Activated CD8-positive, alpha-beta memory T cell treated with anti-CD3 and anti-CD28 coated beads, Interleukin-2, amount 50 U/mL, for 1 hour (primary cell): ENCODE measurements around the gene TUBB1.
A peak's percentile ranks its signal among the peaks of the same experiment; 100 is the strongest.
"Not testable (repeated sequence)": the region's sequence is repeated elsewhere in the genome, so short reads cannot be mapped to it uniquely, and the experiment has no call there.

Experiments used
- DNase-seq: peaks from one replicate; pipeline ENCODE4 v3.0.0-alpha.2; 2020; ENCODE audit errors: extremely low read depth

TUBB1 gene

DNA sequence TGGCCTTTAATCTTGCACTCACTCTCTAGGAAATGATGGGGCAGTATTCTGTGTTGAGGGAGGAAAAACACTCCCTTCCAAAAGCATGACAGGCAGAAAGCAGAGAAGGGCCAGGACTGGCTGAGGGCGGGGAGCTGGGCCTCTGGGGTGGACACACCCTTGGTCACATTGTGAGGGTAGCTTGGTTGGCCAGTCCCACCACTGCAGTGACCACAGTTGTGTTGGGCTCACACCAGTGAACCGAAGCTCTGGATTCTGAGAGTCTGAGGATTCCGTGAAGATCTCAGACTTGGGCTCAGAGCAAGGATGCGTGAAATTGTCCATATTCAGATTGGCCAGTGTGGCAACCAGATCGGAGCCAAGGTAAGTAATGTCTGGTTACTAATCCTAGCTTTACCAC, at the start of gene TUBB1:
Gene TUBB1, plus strand, starts transcription at position 213 of the 400 bp plus-strand sequence. Its CDS starts 94 bp downstream, at position 307.
- DNase-seq = no peak

- DNase-seq = no peak
These were observed 49.8 kb upstream of the TUBB1 start for GRCh38 chr20:58969439-58969838.

DNA sequence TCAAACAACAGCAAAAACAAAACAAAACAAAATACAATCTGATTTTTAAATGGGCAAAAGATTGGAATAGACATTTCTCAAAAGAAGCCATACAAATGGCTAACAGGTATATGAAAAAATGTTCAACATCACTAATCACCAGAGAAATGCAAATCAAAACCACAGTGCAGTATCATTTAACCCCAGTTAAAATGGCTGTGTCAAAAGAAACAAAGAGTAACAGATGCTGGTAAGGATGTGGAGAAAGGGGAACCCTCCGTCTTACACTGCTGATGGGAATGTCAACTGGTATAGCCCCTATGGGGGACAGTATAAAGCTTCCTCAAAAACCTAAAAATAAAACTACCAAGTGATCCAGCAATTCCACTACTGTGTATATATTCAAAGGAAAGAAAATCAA, 49.1 kb upstream of the TUBB1 start:
- no peak for DNase-seq

DNA sequence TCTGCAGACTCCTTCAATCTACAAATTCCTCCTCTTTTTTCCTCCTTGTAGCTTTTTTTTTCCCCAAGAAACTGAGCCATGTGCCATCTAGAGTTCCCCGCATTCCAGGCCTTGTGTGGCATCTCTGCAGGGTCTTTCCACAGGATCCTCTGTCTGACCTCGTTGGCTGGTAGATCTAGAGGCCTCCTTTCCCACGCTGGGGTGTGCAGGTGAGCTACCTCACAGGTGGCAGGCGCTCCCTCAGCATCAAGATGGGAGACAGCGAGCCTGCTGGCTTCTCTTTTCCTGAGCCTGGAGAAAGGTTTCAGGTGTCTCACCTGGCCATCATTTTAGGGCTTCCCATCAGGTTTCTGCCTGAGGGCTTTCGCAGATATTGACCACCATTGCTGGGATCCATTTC, 47.8 kb upstream of the TUBB1 start:
- no peak for DNase-seq

DNA sequence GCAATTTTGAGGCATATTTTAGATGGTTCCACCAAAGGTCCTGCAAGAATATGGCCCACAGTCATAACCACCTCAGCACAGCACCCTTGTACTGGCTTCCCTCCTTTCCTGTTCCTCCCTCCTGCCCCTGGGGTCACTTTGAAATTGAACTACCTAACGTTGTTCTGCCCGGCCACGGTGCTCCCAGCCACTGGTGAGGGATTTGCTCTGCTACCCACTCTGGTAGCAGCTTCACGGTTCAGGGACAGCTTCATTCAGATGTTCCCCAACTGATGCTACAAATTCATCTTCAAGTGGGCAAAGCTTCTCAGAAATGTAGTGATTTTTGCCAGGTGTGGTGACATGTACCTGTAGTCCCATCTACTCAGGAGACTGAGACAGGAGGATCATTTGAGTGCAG, 46.0 kb upstream of the TUBB1 start:
- no peak for DNase-seq

GRCh38 chr20:58973866-58974265, 45.4 kb upstream of the TUBB1 start:
- DNase-seq = no peak

DNA sequence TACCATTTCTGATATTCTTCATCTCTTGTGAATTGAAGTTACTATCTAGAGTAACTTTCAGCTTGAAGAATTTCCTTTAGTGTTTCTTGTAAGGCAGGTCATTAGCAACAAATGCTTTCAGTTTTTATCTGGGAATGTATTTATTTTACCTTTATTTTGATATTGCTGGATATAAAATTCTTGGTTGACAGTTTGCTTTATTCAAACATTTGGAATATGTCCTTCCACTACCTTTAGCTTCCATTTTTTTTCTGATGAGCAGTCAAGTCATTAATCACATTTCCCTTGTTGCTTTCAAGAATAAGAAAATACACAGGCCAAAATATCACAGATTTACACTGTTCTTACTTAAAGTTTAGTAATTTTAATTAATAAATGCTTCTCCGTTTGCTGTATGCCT, 43.9 kb upstream of the TUBB1 start:
- no peak for DNase-seq

DNA sequence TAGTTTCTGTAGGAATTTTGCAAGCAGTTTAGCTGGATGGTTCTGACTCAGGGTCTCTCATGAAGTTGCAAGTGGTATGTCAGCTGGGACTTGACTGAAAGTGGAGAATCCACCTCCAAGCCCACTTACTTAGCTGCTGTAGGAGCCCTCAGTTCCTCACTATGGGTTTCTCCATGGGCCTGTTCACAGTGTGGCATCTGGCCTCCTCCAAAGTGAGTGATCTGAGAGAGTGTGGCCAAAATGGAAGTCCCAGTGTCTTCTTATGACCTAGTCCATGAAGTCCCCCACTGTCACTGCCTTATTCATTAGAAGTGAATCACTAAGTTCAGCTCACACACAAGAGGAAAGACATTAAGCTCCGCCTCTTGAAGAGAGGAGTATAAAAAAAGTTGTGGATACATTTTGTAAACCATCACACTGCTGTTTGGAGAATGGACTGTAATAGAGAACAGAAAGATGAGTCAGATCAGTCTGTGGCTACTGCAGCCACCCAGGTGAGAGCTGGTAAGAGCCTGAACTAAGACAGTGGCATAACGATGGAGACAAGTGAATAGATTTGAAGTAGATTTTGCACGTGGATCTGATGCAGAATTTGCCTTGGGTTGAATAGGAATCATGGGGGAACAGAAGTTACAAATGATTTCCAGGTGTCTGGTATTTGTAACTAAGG, 43.0 kb upstream of the TUBB1 start:
- no peak for DNase-seq

GRCh38 chr20:58978351-58979190, 40.7 kb upstream of the TUBB1 start:
- no peak for DNase-seq

DNA sequence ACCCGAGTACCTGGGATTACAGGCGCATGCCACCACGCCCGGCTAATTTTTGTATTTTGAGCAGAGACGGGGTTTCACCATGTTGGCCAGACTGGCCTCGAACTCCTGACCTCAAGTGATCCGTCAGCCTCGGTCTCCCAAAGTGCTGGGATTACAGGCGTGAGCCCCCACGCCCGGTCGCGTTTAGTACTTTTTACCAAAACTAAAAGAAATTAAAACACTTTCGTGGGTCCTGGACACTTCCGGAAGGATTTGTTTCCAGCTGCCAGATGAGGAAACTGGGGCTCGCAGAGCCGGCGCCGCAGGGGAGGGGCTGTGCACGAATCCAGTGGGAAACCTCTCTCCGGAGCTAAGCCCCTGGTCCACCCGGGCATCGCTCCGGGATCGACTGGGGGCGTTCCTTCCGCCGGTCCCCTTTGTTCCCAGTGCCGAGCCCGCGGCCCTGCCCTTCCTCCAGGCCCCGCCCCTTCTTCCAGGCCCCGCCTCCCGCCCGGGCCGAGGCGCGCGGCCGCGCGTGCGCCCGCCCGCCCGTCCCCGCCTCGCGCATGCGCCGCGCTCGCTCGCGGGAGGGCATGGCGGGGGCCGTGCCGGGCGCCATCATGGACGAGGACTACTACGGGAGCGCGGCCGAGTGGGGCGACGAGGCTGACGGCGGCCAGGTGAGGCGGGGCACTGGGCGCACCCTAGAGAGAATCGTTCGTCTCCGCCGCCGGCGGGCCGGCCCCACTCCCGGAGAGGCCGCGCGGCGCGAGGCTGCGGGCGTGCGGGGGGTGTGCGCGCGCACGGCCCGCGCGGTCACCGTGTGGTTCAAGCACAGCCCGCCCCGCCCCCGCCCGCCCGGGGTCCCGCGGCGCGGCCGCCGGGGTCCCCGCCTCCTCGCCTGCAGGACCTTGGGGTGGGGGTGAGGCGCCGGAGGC, 38.3 kb upstream of the TUBB1 start, which contains the start of gene NELFCD:
Gene NELFCD, plus strand, starts transcription at position 546 of the 917 bp plus-strand sequence. Its CDS starts 54 bp downstream, at position 600.
- DNase-seq = peak; percentile 48

GRCh38 chr20:58981628-58982364, 37.4 kb upstream of the TUBB1 start:
- no peak for DNase-seq

GRCh38 chr20:58982406-58983114, 36.7 kb upstream of the TUBB1 start:
- no peak for DNase-seq

DNA sequence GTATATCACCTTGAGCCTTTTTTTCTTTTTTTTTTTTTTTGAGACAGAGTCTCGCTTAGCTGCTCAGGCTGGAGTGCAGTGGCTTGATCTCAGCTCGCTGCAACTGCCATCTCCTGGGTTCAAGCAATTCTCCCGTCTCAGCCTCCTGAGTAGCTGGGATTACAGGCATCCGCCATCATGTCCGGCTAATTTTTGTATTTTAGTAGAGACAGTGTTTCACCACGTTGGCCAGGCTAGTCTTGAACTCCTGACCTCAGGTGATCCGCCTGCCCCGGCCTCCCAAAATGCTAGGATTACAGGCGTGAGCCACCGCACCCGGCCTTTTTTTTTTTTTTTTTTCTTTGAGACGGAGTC, 36.1 kb upstream of the TUBB1 start:
- not testable (repeated sequence) for DNase-seq

GRCh38 chr20:58984691-58985090, 34.5 kb upstream of the TUBB1 start:
- no peak for DNase-seq

GRCh38 chr20:58985656-58986055, 33.6 kb upstream of the TUBB1 start:
- DNase-seq = no peak

DNA sequence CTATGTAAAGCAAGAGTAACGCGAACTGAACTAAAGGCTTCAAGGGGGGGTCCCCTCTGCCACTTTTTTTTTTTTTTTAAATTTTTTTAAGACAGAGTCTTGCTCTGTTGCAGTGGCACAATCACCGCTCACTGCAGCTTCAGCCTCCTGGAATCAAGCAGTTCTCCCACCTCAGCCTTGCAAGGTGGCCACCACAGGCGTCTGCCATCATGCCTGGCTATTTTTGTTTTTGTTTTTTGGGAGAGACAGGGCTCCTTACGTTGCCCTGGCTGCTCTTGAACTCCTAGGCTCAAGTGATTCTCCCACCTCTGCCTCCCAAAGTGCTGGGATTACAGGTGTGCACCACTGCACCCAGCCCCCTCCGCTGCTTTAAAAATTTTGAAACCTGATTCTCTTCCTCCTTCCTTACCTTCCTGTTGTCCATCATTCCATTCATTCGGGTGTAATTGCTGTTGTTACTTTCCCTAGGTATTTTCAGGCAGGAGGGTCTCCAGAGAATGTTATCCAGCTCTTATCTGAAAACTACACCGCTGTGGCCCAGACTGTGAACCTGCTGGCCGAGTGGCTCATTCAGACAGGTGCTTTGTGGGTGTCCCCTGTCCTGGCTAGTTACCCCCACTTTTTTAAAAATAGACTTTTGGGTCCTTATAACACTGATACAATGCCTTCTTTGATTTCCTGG, 32.8 kb upstream of the TUBB1 start:
- DNase-seq = no peak

GRCh38 chr20:58986968-58987517, 32.2 kb upstream of the TUBB1 start:
- no peak for DNase-seq

GRCh38 chr20:58987790-58988564, 31.3 kb upstream of the TUBB1 start:
- no peak for DNase-seq

GRCh38 chr20:58988565-58988882, 30.7 kb upstream of the TUBB1 start:
- DNase-seq = no peak
